IMR-90 (cell line): Measurements from ENCODE around the gene GRIK1. TPM values are rescaled to one million over a fixed set of nuclear protein-coding genes. Genes with fewer than 3 reads are reported as not detected.

Experiments used
- ATAC-seq: fragments of 200-7000 bp; cut with Tn5 transposase; 2 replicates; pipeline ENCODE4 v1.9.1; 2020; ENCODE audit warnings: low read depth, mild to moderate bottlenecking, moderate library complexity
- BruUV-seq: library from RNA; stranded (reverse); fragments of 400-500 nt; replicated peaks from 2 replicates; lab custom pipeline; 2021; lab: Mats Ljungman, UMichigan
- CTCF ChIA-PET: fragments of 300-600 bp; formaldehyde crosslinking; extraction: SDS; loops from one replicate; lab custom pipeline; 2021; ENCODE audit warnings: antibody characterized with exemption; lab: Yijun Ruan, JAX
- POLR2A ChIA-PET: fragments of 300-600 bp; sonication (Branson Sonifier 250); formaldehyde crosslinking; loops from one replicate; lab custom pipeline; 2022; ENCODE audit warnings: antibody characterized with exemption; ENCODE audit not compliant: unreplicated experiment; lab: Charles Lee
- DNase-seq: peaks from one replicate; pipeline ENCODE4 v3.0.0; 2013
- H2AFZ ChIP-seq: replicated peaks from 2 replicates; pipeline ENCODE3; 2013; ENCODE audit warnings: low read length, mild to moderate bottlenecking; ENCODE audit not compliant: poor library complexity
- H2AK5ac ChIP-seq: 2 replicates; pipeline ENCODE4 v1.6.1; 2013; ENCODE audit warnings: low read depth, low read length, inconsistent platforms
- H2AK9ac ChIP-seq: replicated peaks from 2 replicates; pipeline ENCODE3; 2013; ENCODE audit warnings: mild to moderate bottlenecking, low read depth, low read length, moderate library complexity; ENCODE audit not compliant: poor library complexity
- H2BK120ac ChIP-seq: 2 replicates; pipeline ENCODE4 v1.6.1; 2013; ENCODE audit warnings: low read depth, low read length, inconsistent platforms
- H2BK15ac ChIP-seq: 3 replicates; pipeline ENCODE4 v1.6.1; 2013; ENCODE audit warnings: low read depth, low read length, inconsistent platforms
- H2BK20ac ChIP-seq: 2 replicates; pipeline ENCODE4 v1.6.1; 2013; ENCODE audit warnings: low read depth, mild to moderate bottlenecking, inconsistent platforms, low read length, moderate library complexity
- H2BK5ac ChIP-seq: 2 replicates; pipeline ENCODE4 v1.6.1; 2013; ENCODE audit warnings: mild to moderate bottlenecking, low read depth, low read length, inconsistent platforms; ENCODE audit not compliant: poor library complexity, severe bottlenecking
- H3K14ac ChIP-seq: replicated peaks from 2 replicates; pipeline ENCODE4 v1.6.1; 2013; ENCODE audit warnings: low read depth, low read length, inconsistent platforms
- H3K18ac ChIP-seq: 2 replicates; pipeline ENCODE4 v1.6.1; 2013; ENCODE audit warnings: low read depth, low read length, control low read depth
- H3K23ac ChIP-seq: 2 replicates; pipeline ENCODE4 v1.6.1; 2013; ENCODE audit warnings: low read depth, low read length, inconsistent platforms
- H3K27ac ChIP-seq: 2 replicates; pipeline ENCODE4 v1.5.1; 2013; ENCODE audit warnings: mild to moderate bottlenecking, control low read depth, low read length; ENCODE audit not compliant: insufficient read depth
- H3K27me3 ChIP-seq: 2 replicates; pipeline ENCODE4 v1.6.1; 2013; ENCODE audit warnings: low read length; ENCODE audit not compliant: control insufficient read depth, insufficient read depth
- H3K36me3 ChIP-seq: 2 replicates; pipeline ENCODE4 v1.6.1; 2013; ENCODE audit warnings: low read length, mixed read lengths; ENCODE audit not compliant: control insufficient read depth, insufficient read depth
- H3K4ac ChIP-seq: 2 replicates; pipeline ENCODE4 v1.6.1; 2013; ENCODE audit warnings: low read depth, low read length, inconsistent platforms
- H3K4me1 ChIP-seq: 2 replicates; pipeline ENCODE4 v1.6.1; 2013; ENCODE audit warnings: low read length, mixed read lengths; ENCODE audit not compliant: control insufficient read depth, insufficient read depth
- H3K4me2 ChIP-seq: 2 replicates; pipeline ENCODE4 v1.6.1; 2013; ENCODE audit warnings: low read depth, mild to moderate bottlenecking, control low read depth, low read length, moderate library complexity
- H3K4me3 ChIP-seq: 2 replicates; pipeline ENCODE4 v1.5.1; 2013; ENCODE audit warnings: low read depth, mild to moderate bottlenecking, control low read depth, low read length, moderate library complexity; ENCODE audit not compliant: insufficient read depth
- H3K56ac ChIP-seq: 2 replicates; pipeline ENCODE4 v1.6.1; 2013; ENCODE audit warnings: low read length, inconsistent platforms; ENCODE audit not compliant: insufficient read depth; ENCODE audit errors: extremely low read depth
- H3K79me1 ChIP-seq, 2 experiments: 2 replicates each; pipeline ENCODE4 v1.6.1; 2013; ENCODE audit warnings: low read length in 2 of 2, inconsistent platforms in 1 of 2, low read depth in 1 of 2
- H3K9ac ChIP-seq: 2 replicates; pipeline ENCODE4 v1.6.1; 2013; ENCODE audit warnings: low read depth, low read length, control low read depth
- H3K9me1 ChIP-seq: 2 replicates; pipeline ENCODE4 v1.6.1; 2013; ENCODE audit warnings: low read length, inconsistent platforms; ENCODE audit not compliant: insufficient read depth
- H3K9me3 ChIP-seq: 2 replicates; pipeline ENCODE4 v1.6.1; 2013; ENCODE audit warnings: low read length; ENCODE audit not compliant: control insufficient read depth, insufficient read depth
- H4K20me1 ChIP-seq: 2 replicates; pipeline ENCODE4 v1.6.1; 2013; ENCODE audit warnings: low read length, inconsistent platforms; ENCODE audit not compliant: insufficient read depth
- H4K5ac ChIP-seq: 2 replicates; pipeline ENCODE4 v1.6.1; 2013; ENCODE audit warnings: mild to moderate bottlenecking, low read depth, low read length, control low read depth
- H4K8ac ChIP-seq, 2 experiments: 2 replicates each; pipeline ENCODE4 v1.6.1; 2013; ENCODE audit warnings: low read depth in 2 of 2, low read length in 2 of 2, control low read depth in 1 of 2, inconsistent platforms in 1 of 2
- H4K91ac ChIP-seq: 2 replicates; pipeline ENCODE4 v1.6.1; 2013; ENCODE audit warnings: low read depth, low read length, inconsistent platforms; ENCODE audit not compliant: insufficient read depth
- FOS ChIP-seq: fragments of 150-350 bp; IDR thresholded peaks from 2 replicates; pipeline ENCODE4 v1.6.1; 2016; ENCODE audit warnings: low read depth, low read length
- WGBS, 2 experiments: methylation state at CpG; one replicate each; pipeline versions ENCODE4 v1.1.5 to v1.1.7; 2013; ENCODE audit warnings: missing lambda C conversion rate in 2 of 2; ENCODE audit not compliant: insufficient read length in 1 of 2; ENCODE audit errors: extremely low coverage in 2 of 2; 5-methylcytosine and 5-hydroxymethylcytosine counted together
- dilution Hi-C: fragments of 300-500 bp; cut with HindIII; formaldehyde crosslinking; loops from one replicate; pipeline ENCODE4 v1.14.3; 2018; ENCODE audit warnings: low sequenced_read_pairs; ENCODE audit not compliant: unreplicated experiment
- in situ Hi-C: fragments of 300-500 bp; cut with MboI; formaldehyde crosslinking; loops from 3 replicates; pipeline ENCODE4 v1.14.3; 2019; ENCODE audit warnings: low sequenced_read_pairs, inconsistent platforms, mixed read lengths
- intact Hi-C: fragments of 100-400 bp; cut with micrococcal nuclease; formaldehyde crosslinking; loops from 2 replicates; pipeline ENCODE4 v1.10.0; 2022
- polyA plus RNA-seq, 3 experiments: library from polyadenylated mRNA; depleted of rRNA; stranded (reverse); fragments of >200 nt; gene quantifications; 2 replicates each; pipeline ENCODE4 v1.2.3, GENCODE V29; 2012; ENCODE audit warnings: low replicate concordance in 1 of 3
- total RNA-seq: library from RNA; depleted of rRNA; stranded (reverse); fragments of >200 nt; gene quantifications from 2 replicates; pipeline ENCODE4 v1.2.3, GENCODE V29; 2012

GRIK1 gene
- total and polyA plus RNA-seq, 2 of the 4 experiments (the other 2 are of a cell fraction), result not detected

DNA sequence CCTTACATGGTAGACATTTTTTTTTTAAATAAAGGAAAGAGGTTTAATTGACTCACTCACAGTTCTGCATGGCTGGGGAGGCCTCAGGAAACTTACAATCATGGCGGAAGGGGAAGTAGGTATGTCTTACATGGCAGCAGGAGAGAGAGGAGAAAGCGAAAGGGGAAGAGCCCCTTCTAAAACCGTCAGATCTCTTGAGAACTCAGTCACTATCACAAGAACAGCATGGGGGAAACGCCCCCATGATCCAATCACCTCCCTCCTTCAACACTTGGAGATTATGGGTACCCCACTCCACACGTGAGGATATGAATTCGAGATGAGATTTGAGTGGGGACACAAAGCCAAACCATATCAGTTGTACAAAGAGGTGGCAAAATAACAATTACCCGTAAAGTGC lies 301.7 kb downstream of the GRIK1 start:
- no peaks in the 10 kb centered on the region for H3K36me3 ChIP-seq
- H2AK9ac ChIP-seq, result no peak overlapping the region
- ChIA-PET CTCF (no interaction called here), POLR2A (no interaction called here)
- no peak overlapping the region for H2AK5ac ChIP-seq
- no peaks in the 10 kb centered on the region for H3K9me3 ChIP-seq
- H3K9me1 ChIP-seq, result no peaks in the 10 kb centered on the region
- no peak overlapping the region for H3K18ac ChIP-seq
- H4K20me1 ChIP-seq, result no peaks in the 10 kb centered on the region
- H3K27ac ChIP-seq, result no peak overlapping the region
- H2BK15ac ChIP-seq, result no peak overlapping the region
- no peak overlapping the region for H3K14ac ChIP-seq
- ATAC-seq (no peak), DNase-seq (no peak)
- TF ChIP-seq FOS, result no peak
- H4K91ac ChIP-seq, result no peak overlapping the region
- H3K27me3 ChIP-seq, result no peaks in the 10 kb centered on the region
- H3K4me1 ChIP-seq, result no peaks in the 10 kb centered on the region
- H4K8ac ChIP-seq, result no peak overlapping the region
- no peak overlapping the region for H4K5ac ChIP-seq
- intact Hi-C loops (no loop called here), in situ Hi-C loops (no loop called here), dilution Hi-C loops (no loop called here)
- no peak overlapping the region for H3K4me3 ChIP-seq
- no peak overlapping the region for H2BK20ac ChIP-seq
- H3K9ac ChIP-seq, result no peak overlapping the region
- no peak overlapping the region for H2BK120ac ChIP-seq
- no peak overlapping the region for H2BK5ac ChIP-seq
- no peak overlapping the region for H3K4ac ChIP-seq
- no peak overlapping the region for H3K56ac ChIP-seq
- no peak overlapping the region for H2AFZ ChIP-seq
- no CpG with 5 or more reads among the region's 7 CpGs for WGBS, 2 experiments
- H3K79me1 ChIP-seq, result no peaks in the 10 kb centered on the region
- no peak overlapping the region for H3K4me2 ChIP-seq
- no TSS peak for BruUV-seq
- H3K23ac ChIP-seq, result no peak overlapping the region
